HG02678 (cell line): ENCODE data around the gene HOXD11.
A peak's percentile ranks its signal among the peaks of the same experiment; 100 is the strongest.

ENCODE experiments used
- ATAC-seq: cut with Tn5 transposase; IDR thresholded peaks from one replicate; pipeline ENCODE4 v1.9.1; 2021; ENCODE audit warnings: mild to moderate bottlenecking, moderate library complexity; ENCODE audit not compliant: unreplicated experiment

HOXD11 gene

DNA sequence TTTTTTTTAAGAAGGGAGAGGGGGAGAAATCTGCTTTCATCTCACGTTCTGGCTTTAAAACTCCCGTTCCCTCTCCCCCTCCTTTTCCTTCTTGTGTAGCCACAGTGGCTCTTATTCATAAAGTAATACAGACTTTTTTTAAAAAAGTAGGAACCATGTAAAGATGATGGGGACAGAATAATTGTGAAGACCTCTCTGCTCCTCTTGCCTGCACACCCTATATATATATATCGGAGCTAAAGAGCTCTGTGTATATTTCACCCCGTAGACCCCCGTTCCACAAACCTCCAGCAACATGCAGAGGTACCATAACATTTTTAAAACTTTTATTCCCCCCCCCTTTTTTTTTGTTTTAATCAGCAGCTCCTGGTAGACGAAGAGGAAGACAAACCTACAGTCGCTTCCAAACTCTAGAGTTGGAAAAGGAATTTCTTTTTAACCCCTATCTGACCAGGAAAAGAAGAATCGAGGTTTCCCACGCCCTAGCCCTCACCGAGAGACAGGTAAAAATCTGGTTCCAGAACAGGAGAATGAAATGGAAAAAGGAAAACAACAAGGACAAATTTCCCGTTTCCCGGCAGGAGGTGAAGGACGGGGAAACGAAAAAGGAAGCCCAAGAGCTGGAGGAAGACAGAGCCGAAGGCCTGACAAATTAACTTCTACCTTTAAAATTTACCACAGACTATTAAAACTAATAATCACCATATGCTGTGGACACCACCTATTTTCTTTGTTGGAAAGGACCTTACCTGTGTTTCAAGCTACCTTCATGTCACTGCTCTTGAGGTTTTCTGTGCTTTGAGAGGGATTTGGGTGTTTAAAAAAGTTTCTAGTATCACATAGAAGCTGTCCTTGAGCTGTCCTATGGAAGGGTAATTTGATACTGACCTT lies 24.1 kb downstream of the HOXD11 start:
- ATAC-seq: no peak

GRCh38 chr2:176131848-176132158 lies 24.7 kb downstream of the HOXD11 start:
- ATAC-seq: no peak

DNA sequence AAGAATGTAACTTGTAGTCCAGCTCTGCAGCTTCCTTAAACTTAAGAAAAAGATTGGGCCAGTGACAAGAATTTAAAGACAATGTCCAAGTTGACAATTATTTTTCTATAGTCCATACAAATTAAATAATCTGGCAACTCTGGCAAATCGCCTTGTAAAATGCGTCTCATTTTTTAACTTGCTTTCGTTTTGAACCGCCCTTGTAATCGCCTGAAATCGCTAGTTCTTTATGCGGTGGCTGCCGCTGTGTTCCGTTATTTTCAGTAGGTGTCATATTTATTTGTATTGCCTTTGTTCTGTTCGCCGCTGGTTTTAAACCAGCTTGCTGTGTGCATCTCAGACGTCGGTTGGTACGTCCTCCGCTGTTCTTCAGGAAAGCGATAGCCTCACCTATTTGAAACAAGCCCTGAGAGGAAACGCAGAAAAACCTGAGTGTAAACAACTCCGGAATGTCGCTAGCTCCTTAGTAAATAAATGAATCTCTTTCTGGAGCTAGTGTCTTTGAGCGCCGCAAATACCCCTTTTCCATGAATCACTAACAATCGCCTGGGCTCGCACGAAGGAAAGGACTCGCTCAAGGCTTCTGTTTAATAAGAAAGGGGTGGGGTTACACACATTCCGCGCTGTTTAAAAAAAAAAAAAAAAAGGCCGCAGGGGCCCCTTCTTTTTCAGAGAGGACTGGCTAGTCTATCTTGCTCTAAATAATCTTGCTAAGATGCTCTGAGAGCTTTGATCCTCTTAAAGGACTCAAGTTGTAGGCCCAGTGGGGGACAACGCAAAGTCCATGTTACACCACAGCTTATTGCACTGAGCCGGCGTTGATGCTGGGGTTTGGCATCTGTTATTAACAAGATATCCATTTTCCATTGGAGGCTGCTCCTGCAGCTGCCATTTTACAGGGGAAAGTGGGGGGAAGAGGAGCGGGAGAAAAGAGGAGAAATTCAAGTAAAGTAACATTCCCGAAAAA lies 25.4 kb downstream of the HOXD11 start:
- ATAC-seq: no peak

GRCh38 chr2:176133389-176133788 lies 26.3 kb downstream of the HOXD11 start:
- ATAC-seq: no peak

DNA sequence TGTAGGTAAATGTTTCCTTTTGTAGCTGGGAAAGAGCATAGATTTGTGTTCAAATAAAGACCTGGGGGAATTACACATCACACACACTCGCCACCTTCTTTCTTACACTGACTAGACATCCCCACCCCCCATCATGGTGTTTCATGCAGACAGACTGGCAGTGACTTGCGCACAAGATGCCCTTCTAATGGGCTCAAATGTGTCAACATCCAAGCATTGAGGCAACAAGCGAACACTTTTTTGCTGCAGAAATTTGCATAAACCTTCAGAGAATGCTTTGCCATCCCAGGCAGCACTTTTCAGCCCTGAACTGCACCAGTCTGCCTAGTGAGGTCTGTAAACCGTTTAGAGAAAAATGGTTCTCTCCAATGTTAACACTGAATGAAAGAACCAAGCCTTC lies 27.0 kb downstream of the HOXD11 start:
- no peak for ATAC-seq

DNA sequence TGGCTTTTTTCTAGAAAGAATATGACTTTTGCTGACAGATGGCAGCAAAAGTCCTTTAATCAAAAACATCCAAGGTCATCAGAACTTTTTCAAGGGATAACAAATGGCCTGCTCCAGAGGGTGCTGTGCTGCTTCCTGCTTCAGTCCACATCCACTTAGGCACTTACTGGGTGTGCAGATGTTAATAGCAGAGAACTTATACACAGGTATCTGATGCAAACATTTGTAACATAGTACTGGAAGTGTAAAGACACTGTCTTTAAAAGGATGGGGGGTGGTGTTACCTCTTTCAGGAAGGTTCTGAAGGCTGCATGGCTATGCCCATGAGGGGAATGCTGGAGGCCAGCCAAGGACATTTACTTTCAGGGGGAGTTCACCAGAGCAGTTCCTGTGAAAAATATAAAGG lies 28.0 kb downstream of the HOXD11 start:
- no peak for ATAC-seq

- no peak for ATAC-seq
Measured at GRCh38 chr2:176136374-176137251, 29.5 kb downstream of the HOXD11 start.

DNA sequence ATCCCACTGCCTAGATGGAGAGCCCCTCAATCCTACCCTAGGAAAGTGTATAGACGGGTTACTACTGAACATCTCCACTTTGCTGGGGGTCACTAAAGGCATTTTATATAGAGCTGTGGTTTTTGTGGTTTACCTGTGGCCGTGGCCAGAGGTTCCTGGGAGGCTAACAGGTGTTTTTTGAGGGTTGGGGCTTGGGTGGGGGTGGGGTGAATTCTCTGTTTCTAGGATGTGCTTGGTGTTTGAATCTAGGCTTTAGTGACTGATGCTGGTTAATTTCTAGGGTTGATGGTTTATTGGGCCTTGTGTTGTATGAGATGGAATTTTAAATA lies 30.1 kb downstream of the HOXD11 start:
- no peak for ATAC-seq

DNA sequence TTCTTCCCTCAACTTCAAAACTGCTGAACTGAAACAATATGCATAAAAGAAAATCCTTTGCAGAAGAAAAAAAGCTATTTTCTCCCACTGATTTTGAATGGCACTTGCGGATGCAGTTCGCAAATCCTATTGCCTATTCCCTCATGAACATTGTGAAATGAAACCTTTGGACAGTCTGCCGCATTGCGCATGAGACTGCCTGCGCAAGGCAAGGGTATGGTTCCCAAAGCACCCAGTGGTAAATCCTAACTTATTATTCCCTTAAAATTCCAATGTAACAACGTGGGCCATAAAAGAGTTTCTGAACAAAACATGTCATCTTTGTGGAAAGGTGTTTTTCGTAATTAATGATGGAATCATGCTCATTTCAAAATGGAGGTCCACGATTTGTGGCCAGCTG lies 30.8 kb downstream of the HOXD11 start:
- no peak for ATAC-seq

DNA sequence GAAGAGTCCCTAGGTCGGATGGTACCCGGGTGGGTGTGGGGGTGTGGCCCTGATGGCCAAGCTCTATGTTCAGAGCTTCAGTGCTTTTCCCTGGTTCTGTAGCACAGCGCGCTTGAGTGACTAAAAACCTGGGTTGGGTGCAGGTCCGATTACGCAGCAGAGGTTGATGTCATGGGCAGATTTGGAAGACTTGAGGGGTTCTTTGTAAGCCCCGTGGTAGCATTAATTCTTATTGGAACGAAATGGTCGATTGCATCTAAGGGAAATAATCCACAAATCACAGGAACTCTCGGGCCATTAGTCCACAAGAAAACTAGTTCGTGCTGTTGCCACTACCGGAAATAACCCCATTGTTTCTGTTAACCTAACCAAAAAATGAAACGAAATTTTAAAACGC lies 31.4 kb downstream of the HOXD11 start:
- ATAC-seq: no peak

DNA sequence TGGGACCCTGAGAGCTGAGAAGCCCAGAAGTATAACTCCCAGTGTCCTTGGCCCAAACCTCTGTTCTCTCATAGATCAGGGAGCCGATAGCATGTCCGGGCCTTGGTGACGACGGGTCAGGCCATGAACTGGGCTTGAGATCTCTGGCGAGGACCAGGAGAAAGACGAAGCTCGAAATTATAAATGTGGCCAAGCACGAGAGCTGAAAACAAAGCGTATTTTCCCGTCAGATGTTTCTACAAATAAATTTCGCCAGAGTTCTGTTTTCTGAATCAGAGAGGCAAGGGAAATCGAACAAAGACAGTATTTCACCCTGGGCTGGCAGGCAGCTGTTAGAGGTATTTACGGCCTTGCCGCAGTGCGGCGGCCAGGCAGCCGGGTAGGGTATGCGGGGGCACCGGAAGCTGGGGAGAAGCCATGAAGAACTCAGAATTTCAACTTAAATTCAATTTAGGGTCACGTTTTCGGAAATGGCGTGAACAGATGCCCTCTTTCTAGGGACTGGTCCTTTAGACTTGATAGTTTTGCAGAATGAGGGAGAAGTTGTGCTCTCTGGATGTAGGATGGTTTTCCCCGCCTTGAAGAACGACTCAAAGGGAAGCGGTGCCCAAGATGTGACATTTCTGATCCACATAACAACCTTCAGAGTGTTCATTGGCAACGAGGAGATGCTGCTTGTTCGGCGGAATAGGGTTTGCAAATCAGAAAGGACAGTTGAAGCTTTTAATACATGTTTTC lies 32.0 kb downstream of the HOXD11 start:
- ATAC-seq: no peak

DNA sequence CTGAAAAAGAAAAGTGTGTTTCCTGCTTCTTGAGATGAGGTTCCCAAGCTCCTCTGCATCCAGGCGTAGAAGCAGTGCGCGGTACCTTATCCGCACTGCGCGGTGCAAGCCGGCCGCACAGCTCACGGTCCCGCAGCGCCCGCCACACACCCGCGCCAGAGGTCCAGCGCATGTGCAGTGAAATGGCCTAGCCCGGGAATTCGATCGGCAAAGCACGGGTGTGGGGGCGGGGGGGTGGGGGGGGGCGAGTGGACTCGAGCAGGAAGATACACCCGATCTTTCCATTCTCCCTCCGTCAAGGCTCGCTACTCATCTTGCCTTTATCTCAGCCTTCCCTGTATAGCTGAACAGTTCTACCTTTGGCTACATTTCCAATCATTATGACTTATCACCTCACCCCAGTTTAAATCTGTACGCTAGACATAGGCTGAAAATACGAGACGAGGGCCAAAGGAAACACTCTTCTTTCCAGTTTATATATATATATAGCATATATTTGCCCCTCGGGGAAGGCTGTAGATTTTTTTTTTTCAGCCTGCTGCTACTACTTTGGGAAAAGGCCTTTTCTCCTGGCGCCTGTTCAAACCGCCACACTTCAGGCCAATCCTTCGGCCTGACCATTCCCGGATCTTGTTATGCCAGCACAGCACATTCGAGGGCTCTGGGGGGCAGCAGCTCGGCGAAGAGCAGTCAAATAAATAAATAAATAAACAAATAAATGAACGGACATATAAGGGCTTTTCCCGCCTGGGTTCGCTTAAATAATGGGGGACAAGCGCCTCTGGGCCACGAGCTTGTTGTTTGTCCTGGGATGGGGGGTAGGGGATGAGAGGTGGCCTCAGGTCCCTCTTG lies 32.8 kb downstream of the HOXD11 start:
- no peak for ATAC-seq

DNA sequence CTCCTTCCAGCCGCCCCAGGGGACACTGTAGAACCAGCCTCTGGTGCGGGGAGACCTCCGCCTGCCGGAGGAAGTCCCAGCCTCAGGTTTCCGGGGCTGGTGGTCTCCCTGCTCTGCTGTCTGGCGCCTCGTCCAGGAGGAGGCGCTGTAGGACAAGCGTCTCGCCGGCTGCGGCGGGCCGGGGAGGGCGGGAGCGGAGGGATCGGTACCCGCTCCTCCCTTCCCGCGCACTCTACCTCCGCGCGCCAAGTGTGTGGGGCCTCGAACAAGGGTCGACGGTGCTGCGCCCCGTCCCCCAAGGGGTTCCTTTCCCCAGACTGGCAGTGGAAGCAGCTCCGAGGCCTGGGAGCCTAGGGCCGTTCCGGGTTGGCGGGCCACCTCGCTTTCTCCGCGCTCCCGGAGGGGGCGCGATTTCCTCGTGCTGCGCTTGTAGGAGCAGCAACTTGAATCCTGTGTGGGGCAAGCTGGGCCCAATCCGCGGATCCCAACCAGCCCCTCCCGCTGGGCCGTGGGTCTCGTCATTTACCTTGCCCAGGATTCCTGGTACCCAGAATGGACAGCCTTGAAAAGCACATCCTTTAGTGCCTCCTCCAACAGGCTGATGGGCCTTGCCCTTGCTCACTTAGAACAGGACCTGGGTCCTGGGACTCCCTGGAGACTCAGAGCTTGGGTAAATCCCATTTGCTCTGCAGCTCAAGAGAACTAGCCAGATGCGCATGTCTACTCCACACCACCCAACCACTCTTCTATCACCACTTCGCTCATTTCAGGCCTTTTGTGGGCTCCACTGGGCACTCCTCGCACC lies 33.6 kb downstream of the HOXD11 start:
- ATAC-seq: peak; percentile 93

DNA sequence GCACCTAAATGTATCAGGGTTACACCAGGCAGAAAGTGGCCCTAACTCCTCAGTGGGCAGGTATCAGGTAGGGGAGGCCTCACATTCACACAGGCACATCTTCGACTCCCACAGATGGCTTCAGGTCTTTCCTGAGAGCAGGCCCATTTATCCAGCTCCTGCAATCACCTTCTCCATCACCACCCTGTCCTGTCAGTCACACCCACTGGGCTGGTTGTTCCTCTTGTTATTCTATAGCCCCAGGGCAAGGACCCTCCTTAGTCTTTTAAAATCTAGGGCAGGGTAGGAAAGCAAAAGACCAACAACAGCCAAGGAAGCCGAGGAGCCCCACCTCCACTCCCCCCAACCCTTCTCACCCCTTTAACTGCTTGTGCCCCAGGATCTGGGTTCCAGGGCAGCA lies 35.2 kb downstream of the HOXD11 start:
- no peak for ATAC-seq

DNA sequence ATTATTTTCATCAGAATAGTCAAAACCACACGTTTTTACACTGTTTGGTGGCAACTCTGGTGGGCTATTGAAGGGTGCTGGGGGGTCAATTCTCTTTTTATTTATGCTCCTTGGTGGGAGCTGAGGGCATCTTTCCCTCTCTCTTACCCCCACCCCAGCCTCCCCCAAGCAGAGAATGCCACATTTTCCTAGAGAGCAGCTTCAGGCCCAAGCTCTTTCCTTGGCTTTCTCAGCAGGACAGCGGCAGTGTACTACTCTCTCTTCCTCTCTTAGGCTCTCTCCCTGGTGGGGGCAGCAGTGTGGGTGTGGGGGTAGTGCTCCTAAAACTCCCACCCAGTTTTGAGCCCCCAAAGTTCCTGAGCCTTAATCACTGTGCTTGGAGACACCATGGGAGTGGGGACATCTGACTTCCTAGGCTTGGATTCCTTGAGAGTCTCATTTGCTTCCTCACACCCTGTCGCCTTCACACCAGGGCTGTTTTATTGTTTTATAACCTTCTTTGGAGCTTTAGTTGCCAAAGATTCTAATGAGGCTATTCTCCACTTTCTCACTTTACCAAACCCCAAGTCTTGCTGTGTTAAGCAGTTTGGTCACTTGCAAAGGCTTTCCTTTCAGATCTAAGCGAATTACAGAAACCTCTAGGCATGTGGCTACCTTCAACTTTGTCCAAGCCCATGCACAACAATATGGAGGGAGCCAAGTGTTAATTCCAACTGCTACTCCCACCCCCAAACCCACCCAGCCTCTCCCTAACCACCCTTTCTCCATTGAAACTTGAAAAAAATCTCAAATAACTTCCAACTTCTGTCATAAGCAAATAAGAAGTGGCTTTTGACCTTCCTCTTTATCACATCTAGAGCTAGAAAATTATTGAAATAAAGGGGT lies 38.2 kb downstream of the HOXD11 start:
- ATAC-seq: no peak

GRCh38 chr2:176146101-176146500 lies 39.0 kb downstream of the HOXD11 start:
- no peak for ATAC-seq

DNA sequence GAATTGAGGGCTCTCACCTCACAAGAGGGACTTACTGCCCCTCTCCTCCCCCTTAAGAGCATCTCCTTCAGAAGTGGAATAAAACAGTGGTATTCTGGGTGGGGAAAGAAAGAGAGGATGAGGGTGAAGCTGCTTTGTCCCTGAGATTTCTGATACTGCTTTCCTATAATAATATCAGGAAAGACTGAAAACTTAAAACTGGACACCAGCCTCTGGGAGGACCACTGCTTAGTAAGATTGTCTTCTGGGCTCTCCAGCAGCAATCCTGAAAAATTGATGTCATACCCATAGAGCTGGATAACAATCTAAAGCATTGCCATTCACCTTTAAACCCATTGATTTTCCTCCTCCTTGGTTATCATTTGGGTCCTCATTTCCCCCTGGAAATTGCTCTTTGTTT lies 39.6 kb downstream of the HOXD11 start:
- no peak for ATAC-seq
